ENCODE measurements around the gene MRC1.
A peak's percentile ranks its signal among the peaks of the same experiment; 100 is the strongest.

MRC1 gene

GRCh38 chr10:17878896-17879295 lies 69.7 kb downstream of the MRC1 start:
- Histone ChIP-seq H3K27ac (ENCODE audit: extremely low read depth, low read depth, low read length) (no peak overlapping the region), H3K36me3 (ENCODE audit: control insufficient read depth in 2 of 2, insufficient read depth in 1 of 2, low read length in 2 of 2) (no peaks in the 10 kb centered on the region), H3K4me1 (ENCODE audit: control insufficient read depth, insufficient read depth, low read length) (no peaks in the 10 kb centered on the region), H3K4me3 (ENCODE audit: low read depth, low read length) (no peak overlapping the region), H3K9me3 (ENCODE audit: control insufficient read depth, insufficient read depth, low read depth, low read length) (no peaks in the 10 kb centered on the region)
- ChIA-PET CTCF (no interaction called here), POLR2A (no interaction called here)
- TF ChIP-seq ZNF133 (tag by site-specific recombination; IDR thresholded peaks at IDR 0.05): no peak
- TF ChIP-seq ZNF341 (tag by site-specific recombination; IDR thresholded peaks at IDR 0.05; ENCODE audit: low read depth): no peak
- TF ChIP-seq ZNF776 (tag by site-specific recombination; IDR thresholded peaks at IDR 0.05; ENCODE audit: borderline replicate concordance): no peak
- no peak for TF ChIP-seq TRIM28 (IDR thresholded peaks at IDR 0.05; ENCODE audit: borderline replicate concordance, low read length)
- TF ChIP-seq ZBTB44 (tag by site-specific recombination; IDR thresholded peaks at IDR 0.05): no peak
- TF ChIP-seq ZNF324 (tag by site-specific recombination; IDR thresholded peaks at IDR 0.05): no peak
- TF ChIP-seq ZNF24 (tag by site-specific recombination; IDR thresholded peaks at IDR 0.05): no peak
- peak; percentile 53 for TF ChIP-seq GLIS1 (tag by site-specific recombination; IDR thresholded peaks at IDR 0.05)
- TF ChIP-seq ZNF132 (tag by site-specific recombination; IDR thresholded peaks at IDR 0.05; ENCODE audit: borderline replicate concordance): no peak
- no peak for TF ChIP-seq ZBTB1 (tag by site-specific recombination; IDR thresholded peaks at IDR 0.05)
- TF ChIP-seq PRDM10 (tag by site-specific recombination; IDR thresholded peaks at IDR 0.05): peak; percentile 73
- TF ChIP-seq ZNF248 (tag by site-specific recombination; IDR thresholded peaks at IDR 0.05): no peak
- TF ChIP-seq, protein P1, sequence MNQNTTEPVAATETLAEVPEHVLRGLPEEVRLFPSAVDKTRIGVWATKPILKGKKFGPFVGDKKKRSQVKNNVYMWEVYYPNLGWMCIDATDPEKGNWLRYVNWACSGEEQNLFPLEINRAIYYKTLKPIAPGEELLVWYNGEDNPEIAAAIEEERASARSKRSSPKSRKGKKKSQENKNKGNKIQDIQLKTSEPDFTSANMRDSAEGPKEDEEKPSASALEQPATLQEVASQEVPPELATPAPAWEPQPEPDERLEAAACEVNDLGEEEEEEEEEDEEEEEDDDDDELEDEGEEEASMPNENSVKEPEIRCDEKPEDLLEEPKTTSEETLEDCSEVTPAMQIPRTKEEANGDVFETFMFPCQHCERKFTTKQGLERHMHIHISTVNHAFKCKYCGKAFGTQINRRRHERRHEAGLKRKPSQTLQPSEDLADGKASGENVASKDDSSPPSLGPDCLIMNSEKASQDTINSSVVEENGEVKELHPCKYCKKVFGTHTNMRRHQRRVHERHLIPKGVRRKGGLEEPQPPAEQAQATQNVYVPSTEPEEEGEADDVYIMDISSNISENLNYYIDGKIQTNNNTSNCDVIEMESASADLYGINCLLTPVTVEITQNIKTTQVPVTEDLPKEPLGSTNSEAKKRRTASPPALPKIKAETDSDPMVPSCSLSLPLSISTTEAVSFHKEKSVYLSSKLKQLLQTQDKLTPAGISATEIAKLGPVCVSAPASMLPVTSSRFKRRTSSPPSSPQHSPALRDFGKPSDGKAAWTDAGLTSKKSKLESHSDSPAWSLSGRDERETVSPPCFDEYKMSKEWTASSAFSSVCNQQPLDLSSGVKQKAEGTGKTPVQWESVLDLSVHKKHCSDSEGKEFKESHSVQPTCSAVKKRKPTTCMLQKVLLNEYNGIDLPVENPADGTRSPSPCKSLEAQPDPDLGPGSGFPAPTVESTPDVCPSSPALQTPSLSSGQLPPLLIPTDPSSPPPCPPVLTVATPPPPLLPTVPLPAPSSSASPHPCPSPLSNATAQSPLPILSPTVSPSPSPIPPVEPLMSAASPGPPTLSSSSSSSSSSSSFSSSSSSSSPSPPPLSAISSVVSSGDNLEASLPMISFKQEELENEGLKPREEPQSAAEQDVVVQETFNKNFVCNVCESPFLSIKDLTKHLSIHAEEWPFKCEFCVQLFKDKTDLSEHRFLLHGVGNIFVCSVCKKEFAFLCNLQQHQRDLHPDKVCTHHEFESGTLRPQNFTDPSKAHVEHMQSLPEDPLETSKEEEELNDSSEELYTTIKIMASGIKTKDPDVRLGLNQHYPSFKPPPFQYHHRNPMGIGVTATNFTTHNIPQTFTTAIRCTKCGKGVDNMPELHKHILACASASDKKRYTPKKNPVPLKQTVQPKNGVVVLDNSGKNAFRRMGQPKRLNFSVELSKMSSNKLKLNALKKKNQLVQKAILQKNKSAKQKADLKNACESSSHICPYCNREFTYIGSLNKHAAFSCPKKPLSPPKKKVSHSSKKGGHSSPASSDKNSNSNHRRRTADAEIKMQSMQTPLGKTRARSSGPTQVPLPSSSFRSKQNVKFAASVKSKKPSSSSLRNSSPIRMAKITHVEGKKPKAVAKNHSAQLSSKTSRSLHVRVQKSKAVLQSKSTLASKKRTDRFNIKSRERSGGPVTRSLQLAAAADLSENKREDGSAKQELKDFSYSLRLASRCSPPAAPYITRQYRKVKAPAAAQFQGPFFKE (tag by site-specific recombination; IDR thresholded peaks at IDR 0.05; ENCODE audit: borderline replicate concordance): no peak
- TF ChIP-seq ZFP41 (tag by site-specific recombination; IDR thresholded peaks at IDR 0.05; ENCODE audit: borderline replicate concordance): no peak
- TF ChIP-seq ZFHX2 (tag by site-specific recombination; conservative IDR thresholded peaks at IDR 0.05): no peak
- TF ChIP-seq WT1 (tag by site-specific recombination; IDR thresholded peaks at IDR 0.05): peak; percentile 71
- no peak for TF ChIP-seq ZNF521 (tag by site-specific recombination; IDR thresholded peaks at IDR 0.05)
- TF ChIP-seq ZNF658 (tag by site-specific recombination; IDR thresholded peaks at IDR 0.05): no peak
- TF ChIP-seq SCRT1 (tag by site-specific recombination; IDR thresholded peaks at IDR 0.05; ENCODE audit: borderline replicate concordance): no peak
- TF ChIP-seq GFI1B (tag by site-specific recombination; IDR thresholded peaks at IDR 0.05): no peak
- TF ChIP-seq ZNF2 (tag by site-specific recombination; IDR thresholded peaks at IDR 0.05): no peak
- no peak for TF ChIP-seq ZNF621 (tag by site-specific recombination; IDR thresholded peaks at IDR 0.05)
- no peak for TF ChIP-seq SALL2 (tag by site-specific recombination; IDR thresholded peaks at IDR 0.05; ENCODE audit: borderline replicate concordance)

All from HEK293 (cell line).